HepG2 (cell line): ENCODE data around the gene FXR2. TPM values are rescaled to one million over a fixed set of nuclear protein-coding genes. Genes with fewer than 3 reads are reported as not detected.

Experiments
- ATF6 ChIP-seq: sonication (generic); formaldehyde crosslinking; conservative IDR thresholded peaks from 2 replicates; pipeline ENCODE4 v1.4.0; 2020; ENCODE audit warnings: missing genetic modification reagents
- BORCS8-MEF2B ChIP-seq: sonication (generic); formaldehyde crosslinking; IDR thresholded peaks from 2 replicates; pipeline ENCODE4 v1.8.0; 2022; ENCODE audit warnings: mild to moderate bottlenecking, missing genetic modification reagents
- CSRNP2 ChIP-seq: sonication (generic); formaldehyde crosslinking; conservative IDR thresholded peaks from 2 replicates; pipeline ENCODE4 v1.8.0; 2022; ENCODE audit warnings: low read depth, missing genetic modification reagents
- GATAD2A ChIP-seq: IDR thresholded peaks from 2 replicates; pipeline ENCODE4 v1.6.1; 2016
- KMT2B ChIP-seq: IDR thresholded peaks from 2 replicates; pipeline ENCODE4 v1.6.1; 2016; ENCODE audit warnings: missing genetic modification reagents, missing compliant biosample characterization
- MIER3 ChIP-seq: IDR thresholded peaks from 2 replicates; pipeline ENCODE4 v1.6.1; 2016; ENCODE audit warnings: missing compliant biosample characterization, borderline replicate concordance
- NONO ChIP-seq, 2 experiments: fragments of 450-650 bp in 1 of 2; sonication (generic) in 1 of 2; formaldehyde crosslinking in 1 of 2; IDR thresholded peaks in 1 of 2; conservative IDR thresholded peaks in 1 of 2; 2 replicates each; pipeline versions ENCODE4 v1.6.1 to v1.8.0; 2017 to 2022; ENCODE audit warnings: mild to moderate bottlenecking in 1 of 2, missing genetic modification reagents in 1 of 2, moderate library complexity in 1 of 2
- PRDM10 ChIP-seq: sonication (generic); formaldehyde crosslinking; IDR thresholded peaks from 2 replicates; pipeline ENCODE4 v1.4.0; 2020; ENCODE audit warnings: low read depth, missing genetic modification reagents
- SMAD1 ChIP-seq: sonication (generic); formaldehyde crosslinking; IDR thresholded peaks from 2 replicates; pipeline ENCODE4 v1.4.0; 2020; ENCODE audit warnings: missing genetic modification reagents, low read depth, mild to moderate bottlenecking, borderline replicate concordance
- SP2 ChIP-seq: sonication (generic); formaldehyde crosslinking; IDR thresholded peaks from 2 replicates; pipeline ENCODE4 v1.5.1; 2020; ENCODE audit warnings: mild to moderate bottlenecking, missing genetic modification reagents
- TARDBP ChIP-seq: sonication (generic); formaldehyde crosslinking; IDR thresholded peaks from 2 replicates; pipeline ENCODE4 v1.8.0; 2022; ENCODE audit warnings: mild to moderate bottlenecking, missing genetic modification reagents
- TBX2 ChIP-seq: sonication (generic); formaldehyde crosslinking; IDR thresholded peaks from 2 replicates; pipeline ENCODE4 v1.5.0; 2020; ENCODE audit warnings: missing genetic modification reagents, mild to moderate bottlenecking, borderline replicate concordance
- UBTF ChIP-seq: sonication (generic); formaldehyde crosslinking; IDR thresholded peaks from 2 replicates; pipeline ENCODE4 v1.4.0; 2020; ENCODE audit warnings: mild to moderate bottlenecking, missing genetic modification reagents
- XRCC5 ChIP-seq: fragments of 200-400 bp; formaldehyde crosslinking; optimal IDR thresholded peaks from 2 replicates; pipeline ENCODE3; 2017; ENCODE audit warnings: mild to moderate bottlenecking, low read length
- ZNF292 ChIP-seq: sonication (generic); formaldehyde crosslinking; IDR thresholded peaks from 2 replicates; pipeline ENCODE4 v1.8.1; 2022; ENCODE audit warnings: mild to moderate bottlenecking, low read depth, missing genetic modification reagents, borderline replicate concordance
- ZNF644 ChIP-seq: IDR thresholded peaks from 2 replicates; pipeline ENCODE4 v1.6.1; 2016; ENCODE audit warnings: low read depth
- polyA plus RNA-seq, 8 experiments: library from polyadenylated mRNA; depleted of rRNA in 3 of 8; stranded (reverse) in 7 of 8; unstranded in 1 of 8; fragments of >200 nt; fragmentation: Illumina TruSeq in 4 of 8; extraction: Trizol in 4 of 8; gene quantifications; 2 replicates each; pipeline versions ENCODE4 v1.2.1 to v1.2.3, GENCODE V29; 2011 to 2016; ENCODE audit warnings: low read depth in 4 of 8, missing spikeins in 1 of 8, mixed read lengths in 1 of 8; ENCODE audit not compliant: insufficient read depth in 1 of 8
- total RNA-seq, 5 experiments: library from RNA; depleted of rRNA; stranded (reverse); fragments of >200 nt; fragmentation: Illumina TruSeq; extraction: Trizol; gene quantifications; 2 replicates each; pipeline ENCODE4 v1.2.3, GENCODE V29; 2016; ENCODE audit warnings: low read depth in 1 of 5
- TF ChIP-seq, protein P1 (sequence below): IDR thresholded peaks from 2 replicates; pipeline ENCODE4 v1.6.1; 2016; ENCODE audit warnings: low read depth, borderline replicate concordance
- TF ChIP-seq, protein P2 (sequence below): IDR thresholded peaks from 2 replicates; pipeline ENCODE4 v1.6.1; 2016; ENCODE audit warnings: missing compliant biosample characterization, missing genetic modification reagents, borderline replicate concordance

The FXR2 gene
- total and polyA plus RNA-seq, 2 of the 13 experiments (the other 11 are each of a cell fraction or from before 2014, with no cell fraction given): 20.9 to 24.4 TPM

GRCh38 chr17:7551396-7551795 is 63.3 kb downstream of the FXR2 start (continued):
- TF ChIP-seq UBTF (0 out of 2 replicates have a peak, but pooled peaks have one; percentile 34), ZNF292 (peak; percentile 78; the same call in 1 of the 2 replicates), SMAD1 (no peak), ZNF644 (CRISPR knock-in tag) (peak; percentile 20; the same call in 1 of the 2 replicates), SP2 (CRISPR knock-in tag) (no peak), KMT2B (CRISPR knock-in tag) (0 out of 2 replicates have a peak, but pooled peaks have one; percentile 38), XRCC5 (peak; percentile 44), ATF6 (no peak), GATAD2A (CRISPR knock-in tag) (peak; percentile 80), PRDM10 (no peak), CSRNP2 (CRISPR knock-in tag) (no peak), TBX2 (0 out of 2 replicates have a peak, but pooled peaks have one; percentile 30), BORCS8-MEF2B (CRISPR knock-in tag) (no peak), MIER3 (peak; percentile 44; the same call in 1 of the 2 replicates), NONO (IDR thresholded peaks at IDR 0.05) (no peak), NONO (CRISPR knock-in tag; conservative IDR thresholded peaks at IDR 0.05) (0 out of 2 replicates have a peak, but pooled peaks have one; percentile 37), TARDBP (CRISPR knock-in tag) (peak; percentile 34; the same call in 1 of the 2 replicates)
- TF ChIP-seq, protein P1, sequence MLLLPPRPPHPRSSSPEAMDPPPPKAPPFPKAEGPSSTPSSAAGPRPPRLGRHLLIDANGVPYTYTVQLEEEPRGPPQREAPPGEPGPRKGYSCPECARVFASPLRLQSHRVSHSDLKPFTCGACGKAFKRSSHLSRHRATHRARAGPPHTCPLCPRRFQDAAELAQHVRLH (CRISPR knock-in tag): 0 out of 2 replicates have a peak, but pooled peaks have one; percentile 41
- TF ChIP-seq, protein P2, sequence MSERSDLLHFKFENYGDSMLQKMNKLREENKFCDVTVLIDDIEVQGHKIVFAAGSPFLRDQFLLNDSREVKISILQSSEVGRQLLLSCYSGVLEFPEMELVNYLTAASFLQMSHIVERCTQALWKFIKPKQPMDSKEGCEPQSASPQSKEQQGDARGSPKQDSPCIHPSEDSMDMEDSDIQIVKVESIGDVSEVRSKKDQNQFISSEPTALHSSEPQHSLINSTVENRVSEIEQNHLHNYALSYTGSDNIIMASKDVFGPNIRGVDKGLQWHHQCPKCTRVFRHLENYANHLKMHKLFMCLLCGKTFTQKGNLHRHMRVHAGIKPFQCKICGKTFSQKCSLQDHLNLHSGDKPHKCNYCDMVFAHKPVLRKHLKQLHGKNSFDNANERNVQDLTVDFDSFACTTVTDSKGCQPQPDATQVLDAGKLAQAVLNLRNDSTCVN (CRISPR knock-in tag): 0 out of 2 replicates have a peak, but pooled peaks have one; percentile 21
